Upper lobe of left lung (tissue), 6 donors: ENCODE measurements around the gene RNF215. TPM values are rescaled to one million over a fixed set of nuclear protein-coding genes. Genes with fewer than 3 reads are reported as not detected.

Experiments
- ATAC-seq, 2 donors: fragments of 200-7000 bp; cut with Tn5 transposase; one replicate each; pipeline ENCODE4 v1.9.1; 2022; ENCODE audit warnings: mild to moderate bottlenecking in 2 of 2, moderate library complexity in 2 of 2; ENCODE audit not compliant: low FRiP score in 2 of 2
- DNase-seq, 2 donors: peaks; one replicate each; pipeline ENCODE4 v3.0.0-alpha.2; 2019 to 2020
- H3K27ac ChIP-seq, 4 donors: fragments of 200-600 bp; sonication (generic); one replicate each; pipeline ENCODE4 v1.5.1; 2016 to 2019
- H3K27me3 ChIP-seq, 4 donors: fragments of 200-600 bp; sonication (generic); one replicate each; pipeline ENCODE4 v1.5.1; 2017 to 2019
- H3K36me3 ChIP-seq, 4 donors: fragments of 200-600 bp; sonication (generic); one replicate each; pipeline ENCODE4 v1.5.1; 2016 to 2019
- H3K4me1 ChIP-seq, 4 donors: fragments of 200-600 bp; sonication (generic); one replicate each; pipeline ENCODE4 v1.5.1; 2018 to 2019
- H3K4me3 ChIP-seq, 4 donors: fragments of 200-600 bp; sonication (generic); one replicate each; pipeline ENCODE4 v1.5.1; 2017 to 2019; ENCODE audit warnings: mild to moderate bottlenecking in 2 of 4, moderate library complexity in 1 of 4
- H3K9me3 ChIP-seq, 4 donors: fragments of 200-600 bp; sonication (generic); one replicate each; pipeline ENCODE4 v1.5.1; 2018 to 2019
- CTCF ChIP-seq, 6 experiments: fragments of 450-650 bp in 4 of 6; fragments of 200-600 bp in 2 of 6; sonication (generic) in 2 of 6; IDR thresholded peaks; one replicate each; pipeline ENCODE4 v1.5.1; 2016 to 2019; ENCODE audit warnings: antibody characterized with exemption in 6 of 6
- EP300 ChIP-seq, 4 donors: sonication (generic); formaldehyde crosslinking; IDR thresholded peaks; one replicate each; pipeline ENCODE4 v1.5.1; 2017; ENCODE audit warnings: antibody characterized with exemption in 4 of 4, control low read depth in 2 of 4
- POLR2A ChIP-seq, 4 donors: fragments of 450-650 bp; IDR thresholded peaks; one replicate each; pipeline ENCODE4 v1.5.1; 2016 to 2017; ENCODE audit warnings: antibody characterized with exemption in 4 of 4, mild to moderate bottlenecking in 2 of 4
- POLR2AphosphoS5 ChIP-seq, 2 donors: sonication (generic); formaldehyde crosslinking; IDR thresholded peaks; one replicate each; pipeline ENCODE4 v1.5.1; 2017; ENCODE audit warnings: antibody characterized with exemption in 2 of 2
- WGBS, 2 donors: methylation state at CpG; one replicate each; pipeline ENCODE4 v1.1.5; 2017 to 2018; 5-methylcytosine and 5-hydroxymethylcytosine counted together
- small RNA-seq, 4 donors: library from RNA; depleted of rRNA; stranded (forward); fragments of <200 nt; gene quantifications; one replicate each; pipeline ENCODE3, GENCODE V24; 2016
- total RNA-seq, 6 donors: library from RNA; depleted of rRNA in 4 of 6; stranded (reverse); fragments of >200 nt in 4 of 6; gene quantifications; one replicate each; pipeline versions ENCODE4 v1.1.0 to v1.2.1, GENCODE V29; 2016 to 2021
- donor health status: DM: no; HTN: no; CAD: no; lungs with moderate emphysema.
- donor health status: DM: no; HTN: yes; CAD: no; lungs with severe emphysema.

Gene RNF215
- total RNA-seq, 6 donors from 2014 or later = 9.3 to 30.3 (median 16.5) TPM

GRCh38 chr22:30332994-30333706, 54.1 kb downstream of the RNF215 start:
- 91% methylated on average over 2 of the region's 2 CpGs for WGBS, 2 donors
- peaks cover 0 to 3% (median 0%) of the 10 kb centered on the region in 4 donors for H3K4me1 ChIP-seq
- no peak overlapping the region for H3K4me3 ChIP-seq
- no peak for DNase-seq
- H3K36me3 ChIP-seq = peaks cover 48 to 77% (median 67%) of the 10 kb centered on the region in 4 donors
- TF ChIP-seq POLR2A (IDR thresholded peaks at IDR 0.05) = no peak
- no peak for TF ChIP-seq CTCF (IDR thresholded peaks at IDR 0.05)
- no peak for TF ChIP-seq POLR2AphosphoS5 (IDR thresholded peaks at IDR 0.05)
- TF ChIP-seq EP300 (IDR thresholded peaks at IDR 0.05) = no peak
- H3K9me3 ChIP-seq = no peaks in the 10 kb centered on the region
- H3K27me3 ChIP-seq = no peaks in the 10 kb centered on the region
- no peak overlapping the region for H3K27ac ChIP-seq
- ATAC-seq = no peak

GRCh38 chr22:30332551-30332950, 54.7 kb downstream of the RNF215 start:
- Histone ChIP-seq H3K27me3 (no peaks in the 10 kb centered on the region), H3K4me3 (no peak overlapping the region), H3K36me3 (peaks cover 42 to 71% (median 61%) of the 10 kb centered on the region in 4 donors), H3K27ac (no peak overlapping the region), H3K4me1 (peaks cover 1 to 9% (median 3%) of the 10 kb centered on the region in 4 donors), H3K9me3 (no peaks in the 10 kb centered on the region)
- ATAC-seq (no peak), DNase-seq (no peak)
- WGBS, 2 donors = 86 to 92% methylated on average over 2 to 5 of the region's 5 CpGs
- no peak for TF ChIP-seq POLR2AphosphoS5 (IDR thresholded peaks at IDR 0.05)
- no peak for TF ChIP-seq POLR2A (IDR thresholded peaks at IDR 0.05)
- no peak for TF ChIP-seq CTCF (IDR thresholded peaks at IDR 0.05)
- TF ChIP-seq EP300 (IDR thresholded peaks at IDR 0.05) = no peak

Small RNAs within 50 kb of the gene (small RNA-seq; reads per million reads assigned to genes)
- gene AC004832.3 = 0 reads per million in 4 donors
- gene RNU6-564P = 0 reads per million in 4 donors

Other genes with a start within 250 kb of the RNF215 start
- 10 to 100 TPM in 1 of 6 donors, 1 to 10 TPM in 4, under 1 TPM in 1; 0.89 to 16.9 (median 3.8) TPM for gene LIF, start 140.7 kb downstream of the RNF215 start, total RNA-seq
- gene OSM, start 120.6 kb downstream of the RNF215 start, total RNA-seq = 10 to 100 TPM in 1 of 6 donors, 1 to 10 TPM in 4, under 1 TPM in 1; 0.98 to 11.7 (median 5.1) TPM
- 10 to 100 TPM in 4 of 6 donors, 1 to 10 TPM in 2; 7.0 to 31.5 (median 22.1) TPM for gene CASTOR1, start 97.9 kb downstream of the RNF215 start, total RNA-seq
- gene TBC1D10A, start 60.5 kb downstream of the RNF215 start, total RNA-seq = 10 to 100 TPM; 22.6 to 61.0 (median 36.2) TPM
- 100 to 1,000 TPM in 4 of 6 donors, 10 to 100 TPM in 2; 89.1 to 204 (median 138) TPM for gene SF3A1, start 30.5 kb downstream of the RNF215 start, total RNA-seq
- 10 to 100 TPM in 2 of 6 donors, 1 to 10 TPM in 4; 3.3 to 16.8 (median 7.9) TPM for gene CCDC157, start 30.4 kb downstream of the RNF215 start, total RNA-seq
- gene SEC14L2, start 9.6 kb upstream of the RNF215 start, total RNA-seq = 10 to 100 TPM in 2 of 6 donors, 1 to 10 TPM in 4; 5.6 to 12.6 (median 8.4) TPM
- 10 to 100 TPM in 4 of 6 donors, 1 to 10 TPM in 2; 5.8 to 28.4 (median 12.8) TPM for gene MTFP1, start 38.4 kb upstream of the RNF215 start, total RNA-seq
- 1 to 10 TPM in 3 of 6 donors, under 1 TPM in 2, not detected in 1; 0.43 to 2.3 (median 1.1) TPM for gene SEC14L3, start 84.6 kb upstream of the RNF215 start, total RNA-seq
- 10 to 100 TPM; 11.6 to 41.2 (median 17.7) TPM for gene SEC14L4, start 118.3 kb upstream of the RNF215 start, total RNA-seq
- 10 to 100 TPM; 11.4 to 41.3 (median 20.9) TPM for gene SEC14L6, start 159.3 kb upstream of the RNF215 start, total RNA-seq
- 1 to 10 TPM; 1.7 to 8.4 (median 3.5) TPM for gene GAL3ST1, start 187.3 kb upstream of the RNF215 start, total RNA-seq
- gene PES1, start 204.5 kb upstream of the RNF215 start, total RNA-seq = 10 to 100 TPM; 27.2 to 66.9 (median 56.9) TPM
- 10 to 100 TPM; 40.2 to 87.1 (median 60.7) TPM for gene TCN2, start 219.8 kb upstream of the RNF215 start, total RNA-seq
- 10 to 100 TPM in 2 of 6 donors, 1 to 10 TPM in 4; 1.3 to 14.7 (median 5.8) TPM for gene SLC35E4, start 248.4 kb upstream of the RNF215 start, total RNA-seq